NCI-H510A treated with DMSO at 0.1 percent for 48 hours (cell line): Measurements from ENCODE around the gene TLCD4.

Source experiments
- DNase-seq: peaks from one replicate; lab custom pipeline; 2025; lab: John Stamatoyannopoulos, UW

The TLCD4 gene

DNA sequence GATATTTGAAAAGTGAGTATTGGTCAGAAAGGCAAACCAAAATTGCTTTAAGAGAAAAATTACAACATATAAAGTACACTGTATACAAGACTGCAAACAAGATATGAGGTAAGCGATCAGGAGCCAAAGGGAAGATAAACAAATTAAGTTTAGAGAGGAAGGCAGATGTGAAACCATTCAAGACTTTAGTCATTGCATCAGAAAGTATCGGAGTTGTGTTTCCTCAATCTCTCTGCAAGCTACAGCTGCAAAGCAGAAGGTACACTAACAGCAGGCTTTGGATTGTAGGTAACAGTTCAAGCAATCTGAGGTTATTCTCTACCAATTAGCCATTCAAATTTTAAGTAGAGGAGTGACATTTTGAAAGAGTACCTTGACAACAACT is 21.3 kb upstream of the TLCD4 start:
- DNase-seq, result no peak

DNA sequence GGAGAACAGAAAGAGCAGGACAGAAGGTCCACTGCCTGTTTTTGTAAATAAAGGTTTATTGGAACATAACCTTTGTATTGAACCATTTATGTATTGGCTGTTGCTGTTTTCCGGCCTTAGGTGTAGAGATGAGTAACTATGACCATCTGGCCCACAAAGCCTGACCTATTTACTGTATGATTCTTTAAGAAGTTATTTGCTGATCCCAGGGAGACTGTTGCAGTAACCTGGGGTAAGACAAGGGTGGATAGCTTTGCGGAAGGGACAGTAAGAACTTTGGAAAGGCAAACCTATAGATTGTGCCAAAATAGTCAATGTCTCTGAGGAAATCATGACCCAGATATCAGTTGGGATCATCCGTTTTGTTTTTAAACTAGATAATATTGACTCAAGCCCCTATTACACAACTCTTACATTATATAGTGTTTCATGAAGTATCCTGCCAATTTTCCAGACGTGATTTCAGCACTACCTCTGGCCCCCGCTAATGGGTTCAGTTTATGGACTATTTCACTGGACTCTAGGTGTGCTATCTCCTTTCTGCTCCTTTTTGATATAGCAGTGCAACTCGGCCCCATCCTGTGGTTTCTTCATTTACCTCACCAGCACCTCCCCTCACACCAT is 20.8 kb upstream of the TLCD4 start:
- no peak for DNase-seq

DNA sequence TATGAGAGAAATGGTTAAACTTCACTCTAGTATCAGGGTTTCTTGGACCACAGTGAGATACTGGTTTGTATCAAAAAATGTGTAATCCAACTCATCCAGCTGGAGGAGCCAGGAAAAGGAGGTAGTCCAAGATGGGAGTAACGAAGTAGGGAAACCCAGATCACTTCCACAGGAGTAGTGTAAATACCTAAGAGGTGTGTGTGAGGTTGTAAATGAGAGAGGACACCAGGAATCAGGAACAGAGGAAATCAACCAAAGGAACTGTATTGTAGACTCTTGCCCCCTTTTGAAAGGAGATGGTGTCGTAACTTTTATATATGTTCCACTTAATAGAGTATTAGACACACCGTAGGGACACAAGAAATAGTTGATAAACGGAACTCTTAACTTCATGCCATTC is 19.7 kb upstream of the TLCD4 start:
- DNase-seq, result no peak

DNA sequence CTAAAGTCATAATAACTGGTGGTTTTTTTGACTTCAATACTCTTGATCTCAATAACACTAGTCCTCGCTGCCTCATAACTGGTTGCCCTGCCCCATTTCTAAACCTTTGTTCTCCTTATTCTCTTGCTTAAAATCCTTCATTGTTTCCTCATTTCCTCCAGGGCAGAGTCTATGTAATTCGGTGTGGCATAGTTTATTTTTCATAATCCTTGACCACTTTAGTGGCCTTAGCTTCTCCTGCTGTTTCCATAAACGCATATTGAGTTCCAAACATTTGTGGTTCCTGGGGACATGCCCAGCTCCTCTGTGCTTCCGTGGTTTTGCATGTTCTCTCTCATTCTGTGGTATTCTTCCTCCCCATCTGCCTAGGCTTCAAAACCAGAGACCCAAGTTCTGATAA is 19.0 kb upstream of the TLCD4 start:
- no peak for DNase-seq

DNA sequence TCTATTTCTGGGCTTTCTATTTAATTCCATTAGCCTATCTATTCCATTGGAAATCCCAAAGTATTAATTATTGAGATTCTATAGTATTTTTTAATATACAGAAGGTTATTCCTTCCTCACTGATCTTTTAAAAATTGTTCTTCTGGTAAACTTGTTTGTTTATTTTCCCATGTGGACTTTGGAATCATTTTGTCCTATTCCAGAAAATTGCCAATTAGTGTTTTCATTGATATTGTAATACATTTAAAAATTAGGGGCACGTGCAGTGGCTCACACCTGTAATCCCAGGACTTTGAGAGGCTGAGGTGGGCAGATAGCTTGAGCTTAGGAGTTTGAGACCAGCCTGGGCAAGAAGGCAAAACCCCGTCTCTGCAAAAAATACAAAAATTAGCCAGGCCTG is 8.4 kb upstream of the TLCD4 start:
- no peak for DNase-seq

DNA sequence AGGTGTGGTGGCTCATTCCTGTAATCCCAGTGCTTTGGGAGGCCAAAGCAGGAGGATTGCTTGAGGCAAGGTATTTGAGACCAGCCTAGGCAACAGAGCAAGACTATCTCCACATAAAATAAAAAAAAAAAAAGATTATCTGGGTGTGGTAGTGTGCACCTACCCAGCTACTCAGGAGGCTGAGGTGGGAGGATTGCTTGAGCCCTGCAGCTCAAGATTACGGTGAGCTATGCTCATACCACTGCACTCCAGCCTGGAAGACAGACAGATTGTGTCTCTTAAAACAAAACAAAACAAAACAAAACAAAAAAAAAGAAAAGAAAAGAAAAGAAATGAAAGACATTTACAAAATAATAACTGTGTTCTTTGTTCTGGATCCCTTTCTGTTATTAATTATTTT is 6.1 kb upstream of the TLCD4 start:
- no peak for DNase-seq

DNA sequence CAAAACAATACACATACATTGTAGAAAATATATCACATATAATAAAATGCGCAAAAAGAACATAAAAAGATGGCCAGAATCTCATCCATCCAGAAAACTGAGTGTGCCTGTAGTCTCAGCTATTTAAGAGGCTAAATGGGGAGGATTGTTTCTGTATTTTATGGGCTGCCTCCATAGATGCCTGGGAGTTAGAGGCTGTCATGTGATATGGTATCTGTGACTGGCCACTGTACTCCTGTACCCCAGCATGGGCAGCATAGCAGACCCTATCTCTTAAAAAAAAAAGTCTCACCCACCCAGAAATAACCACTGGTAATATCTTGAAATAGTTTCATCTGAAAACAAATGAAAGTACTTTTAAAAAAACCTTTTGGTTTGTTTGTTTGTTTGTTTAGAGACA is 3.5 kb upstream of the TLCD4 start:
- no peak for DNase-seq

DNA sequence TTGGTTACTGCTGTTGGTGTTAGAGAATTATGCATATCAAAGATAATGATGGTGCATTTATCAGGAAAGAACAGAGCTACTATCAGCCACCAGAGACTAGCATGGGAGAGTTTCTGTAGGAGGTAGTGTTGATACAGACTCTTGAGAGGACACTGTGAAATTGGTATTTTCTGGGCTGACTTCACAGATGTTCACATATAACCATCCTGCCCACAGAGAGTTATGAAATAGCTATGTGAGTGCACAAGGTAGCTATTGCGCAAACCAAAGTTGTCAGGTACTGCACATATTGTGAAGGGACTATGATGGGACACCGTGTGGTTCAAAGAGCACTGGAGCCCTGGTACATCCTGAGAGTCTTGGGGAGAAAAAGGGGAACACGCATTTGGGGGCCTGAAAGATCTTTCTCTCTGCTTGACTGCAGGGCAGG is 1.4 kb upstream of the TLCD4 start:
- no peak for DNase-seq

DNA sequence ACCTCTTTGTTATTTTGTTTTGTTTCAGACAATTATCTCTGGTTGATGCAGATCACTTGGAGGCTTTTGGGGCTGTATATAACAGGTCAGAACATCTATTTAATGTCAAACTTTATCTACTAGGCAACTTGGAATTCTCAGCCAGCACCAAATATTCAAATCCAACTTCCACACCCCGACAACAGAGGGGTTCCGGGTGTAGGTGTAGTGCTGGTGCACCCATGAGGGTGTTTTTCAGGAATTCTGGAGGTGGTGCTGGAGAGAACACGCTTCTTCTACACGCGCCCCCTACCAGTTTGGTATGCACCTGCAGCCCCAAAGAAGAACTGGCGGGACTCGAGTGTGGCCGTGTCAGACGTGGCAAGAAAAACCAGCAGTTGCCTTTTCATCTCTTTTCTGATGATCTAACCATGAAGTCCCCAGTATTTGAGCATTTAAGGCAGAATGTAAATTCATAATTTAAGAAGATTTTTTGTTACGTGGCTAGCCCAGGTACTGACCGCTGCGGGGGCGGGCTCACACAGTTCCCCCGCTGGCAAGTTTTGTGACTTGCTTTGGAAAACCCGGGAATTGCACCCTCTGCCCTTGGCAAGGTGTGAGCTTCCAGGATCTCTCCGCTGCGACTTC is 462 bp upstream of the TLCD4 start:
- peak; percentile 71 for DNase-seq

DNA sequence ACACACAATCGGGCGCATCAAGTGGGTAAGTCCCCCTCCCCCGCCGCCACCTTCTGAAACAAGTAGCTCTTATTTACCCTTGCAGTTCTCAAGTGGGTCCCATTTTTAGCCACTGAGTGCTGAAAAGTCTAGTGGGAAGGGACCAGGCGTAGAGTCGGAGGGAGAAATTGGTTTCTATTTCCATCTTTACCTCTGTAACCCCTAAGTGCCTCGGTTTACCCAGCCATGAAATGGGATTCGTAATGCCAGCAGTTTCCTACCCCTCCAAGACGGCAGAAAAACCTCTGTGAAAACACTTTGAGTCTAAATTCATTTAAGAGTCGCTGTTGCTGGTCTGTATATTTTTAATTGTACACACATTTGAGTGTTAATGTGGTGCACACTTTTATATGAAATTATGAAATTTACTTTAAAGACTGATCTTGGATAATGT is 928 bp downstream of the TLCD4 start:
- DNase-seq, result no peak

DNA sequence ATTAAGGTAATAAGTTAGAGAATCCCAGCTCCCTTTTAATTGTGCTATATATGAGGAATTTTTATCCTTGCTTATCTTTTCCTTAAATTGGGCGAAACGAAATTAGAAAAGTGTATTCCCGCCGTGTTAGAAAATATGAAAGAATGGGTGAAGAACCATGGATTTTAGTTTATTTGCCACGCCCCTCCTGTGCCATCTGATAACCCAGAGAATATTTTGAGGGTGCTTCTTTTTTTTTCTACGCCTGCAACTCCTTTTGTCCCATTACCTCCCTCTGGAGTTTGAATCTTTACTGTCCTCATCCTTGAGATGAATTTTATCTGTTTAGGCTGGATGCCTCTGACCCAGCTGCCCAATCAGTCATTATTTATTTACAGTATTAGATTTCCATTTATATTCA is 1.6 kb downstream of the TLCD4 start:
- no peak for DNase-seq

DNA sequence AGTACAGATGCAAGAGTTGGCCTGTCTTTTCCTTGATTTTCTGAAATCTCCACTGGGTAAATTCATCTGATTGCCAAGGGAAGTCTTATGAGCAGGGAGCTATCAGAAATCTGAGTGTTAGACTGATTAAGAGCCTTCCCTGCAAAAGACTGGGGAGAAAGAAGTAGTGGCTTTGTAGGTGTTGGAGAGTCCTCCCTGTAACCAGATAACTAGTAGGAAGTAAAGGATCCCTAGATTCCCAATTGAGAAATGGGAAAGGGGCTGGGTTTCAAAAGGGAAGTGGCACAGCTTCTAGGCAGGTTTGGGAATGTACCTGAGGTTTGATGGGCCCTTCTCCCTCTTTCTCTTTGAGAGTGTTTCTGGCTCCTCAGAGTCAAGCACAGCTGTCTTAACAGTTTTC is 2.1 kb downstream of the TLCD4 start:
- no peak for DNase-seq

DNA sequence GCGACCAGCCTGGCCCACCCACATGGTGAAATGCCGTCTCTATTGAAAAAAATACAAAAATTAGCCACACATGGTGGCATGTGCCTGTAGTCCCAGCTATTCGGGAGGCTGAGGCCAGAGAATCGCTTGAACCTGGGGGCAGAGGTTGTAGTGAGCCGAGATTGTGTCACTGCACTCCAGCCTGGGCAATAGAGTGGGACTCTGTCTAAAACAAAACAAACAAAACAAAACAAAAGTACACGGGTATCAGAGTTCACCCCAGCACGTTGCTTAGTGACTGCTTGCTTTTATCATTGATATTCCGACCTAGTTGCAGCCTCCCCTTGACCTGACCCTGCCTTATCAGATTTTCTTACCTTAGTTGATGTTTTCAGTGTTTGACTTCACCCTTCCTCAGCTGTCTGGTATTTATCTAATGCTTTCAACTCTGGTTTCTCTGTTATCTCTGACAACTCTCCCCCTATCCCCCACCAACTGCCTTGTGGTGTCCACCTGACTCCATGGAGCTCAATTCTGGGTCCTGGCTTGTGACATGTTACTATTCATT is 5.1 kb downstream of the TLCD4 start:
- no peak for DNase-seq

DNA sequence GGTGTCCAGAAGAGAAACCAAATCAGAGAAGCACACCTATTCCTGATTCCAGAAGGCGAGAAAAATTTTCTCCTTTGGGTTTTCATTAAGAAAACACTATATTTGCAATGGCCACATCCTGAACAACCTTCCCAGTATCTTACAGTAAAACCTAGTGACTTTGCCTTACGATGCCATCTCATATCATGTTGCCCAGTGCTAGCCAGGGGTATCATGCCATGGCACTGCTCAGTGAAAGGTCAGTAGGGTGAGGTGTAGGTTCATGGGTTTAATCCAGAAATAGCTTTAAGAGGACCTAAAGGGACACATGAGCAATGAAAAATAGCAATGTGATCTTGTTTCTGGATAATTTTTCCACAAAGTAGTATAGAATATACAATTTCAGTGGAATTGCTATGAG is 7.2 kb downstream of the TLCD4 start:
- no peak for DNase-seq

DNA sequence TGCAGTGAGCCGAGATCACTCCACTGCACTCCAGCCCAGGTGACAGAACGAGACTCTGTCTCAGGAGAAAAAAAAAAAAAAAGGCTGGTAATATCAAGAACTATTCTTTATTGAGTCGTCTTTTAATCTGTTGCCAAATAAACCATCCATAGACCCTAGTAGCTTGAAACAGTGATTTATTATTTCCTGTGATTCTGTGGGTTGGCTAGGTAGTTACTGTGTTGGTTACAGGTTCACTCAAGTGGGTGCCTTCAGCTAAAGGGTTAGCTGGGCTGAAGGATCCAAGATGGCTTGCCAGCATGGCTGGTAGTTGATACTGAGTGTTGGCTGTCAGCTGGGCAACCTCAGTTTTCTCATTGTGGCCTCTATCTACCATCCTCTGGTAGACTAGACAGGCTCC is 9.2 kb downstream of the TLCD4 start:
- no peak for DNase-seq

DNA sequence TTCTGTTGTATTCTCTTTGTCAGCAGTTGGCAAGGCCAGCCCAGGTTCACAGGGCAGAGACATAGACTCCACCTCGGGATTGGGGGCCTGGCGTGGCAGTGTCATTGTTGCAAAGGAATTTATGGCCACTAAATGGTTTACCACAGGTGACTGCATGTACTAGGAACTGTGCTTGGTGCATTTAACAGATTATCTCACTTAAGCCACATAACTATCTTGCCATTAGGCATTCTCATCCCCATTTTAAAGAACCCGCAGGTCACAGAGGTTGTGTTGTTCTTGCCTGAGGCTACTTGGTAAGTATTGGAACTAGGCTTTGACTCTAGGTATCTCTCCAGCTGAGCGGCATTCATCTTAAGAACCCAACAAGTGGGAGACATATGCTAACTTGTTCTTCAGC is 9.7 kb downstream of the TLCD4 start:
- DNase-seq, result no peak

DNA sequence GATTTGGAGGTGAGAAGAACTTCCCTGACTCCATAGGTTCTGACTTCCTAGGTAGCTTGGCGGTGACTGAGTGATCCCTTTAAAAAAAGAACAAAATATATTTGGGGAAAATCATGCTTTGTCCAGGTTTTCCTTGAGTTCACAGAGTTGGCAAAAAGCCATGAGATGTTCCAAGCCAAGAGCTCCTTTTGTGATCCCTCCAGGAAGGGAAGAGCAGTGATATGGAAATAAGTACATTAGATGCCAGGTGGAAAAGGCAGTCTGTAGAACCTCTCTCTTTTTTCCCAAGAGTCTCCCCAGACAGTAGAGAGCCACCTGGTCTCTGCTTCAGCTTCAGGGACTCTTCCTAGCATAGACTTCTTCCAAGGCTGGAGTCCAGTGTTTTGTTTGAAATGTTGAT is 10.2 kb downstream of the TLCD4 start:
- no peak for DNase-seq

DNA sequence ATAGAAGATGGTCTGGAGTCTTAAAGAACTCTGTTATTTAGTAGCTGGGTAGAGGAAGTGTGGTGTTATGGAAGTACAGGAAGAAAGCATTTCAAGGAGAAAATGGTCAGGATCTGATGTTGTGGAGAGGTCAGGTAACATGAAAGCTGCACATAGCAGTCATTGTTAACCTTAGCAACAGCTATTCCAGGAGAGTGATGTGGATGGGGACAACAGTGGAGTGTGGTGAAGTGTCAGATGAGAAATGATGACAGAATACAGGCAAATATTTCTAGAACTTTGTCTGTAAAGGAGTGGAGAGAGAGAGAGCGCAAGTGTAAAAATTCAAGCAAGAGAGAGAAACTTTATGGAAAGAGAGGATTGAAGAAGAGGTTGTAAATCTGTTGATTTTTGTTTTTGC is 15.6 kb downstream of the TLCD4 start:
- no peak for DNase-seq

DNA sequence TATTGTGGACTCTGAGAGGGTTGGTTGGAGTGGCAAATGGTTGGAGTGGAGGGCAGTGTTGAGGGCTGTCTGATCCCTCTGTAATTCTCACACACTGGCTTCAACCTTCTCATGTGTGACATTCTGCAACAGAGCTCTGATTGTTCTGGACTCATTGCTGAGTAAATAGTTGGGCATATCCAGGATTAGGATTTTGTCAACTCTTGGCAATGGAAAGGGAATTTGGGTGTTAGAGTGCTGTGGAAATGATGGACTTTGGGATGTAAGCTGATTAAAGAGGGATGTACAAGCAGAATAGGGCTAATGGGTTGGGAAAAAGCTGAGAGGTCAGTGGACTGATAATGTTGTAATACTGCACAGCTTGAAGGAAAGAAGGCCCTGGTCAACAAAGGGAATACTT is 16.5 kb downstream of the TLCD4 start:
- no peak for DNase-seq

DNA sequence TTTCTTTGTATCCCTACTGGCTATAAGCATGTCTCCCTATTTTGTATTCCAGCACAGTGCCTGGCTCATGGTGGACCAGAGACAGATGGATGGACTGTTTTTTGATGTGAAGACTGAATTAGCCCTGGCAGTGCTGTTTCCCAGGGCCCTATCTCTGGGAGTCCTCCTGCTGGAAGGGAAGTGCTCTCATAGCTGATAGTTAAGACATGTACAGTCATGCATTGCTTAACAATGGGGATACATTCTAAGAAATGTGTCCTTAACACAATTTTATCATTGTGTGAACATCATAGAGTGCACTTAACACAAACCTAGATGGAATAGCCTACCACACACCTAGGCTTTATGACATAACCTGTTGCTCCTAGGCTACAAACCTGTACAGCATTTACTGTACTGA is 21.1 kb downstream of the TLCD4 start:
- DNase-seq, result no peak

DNA sequence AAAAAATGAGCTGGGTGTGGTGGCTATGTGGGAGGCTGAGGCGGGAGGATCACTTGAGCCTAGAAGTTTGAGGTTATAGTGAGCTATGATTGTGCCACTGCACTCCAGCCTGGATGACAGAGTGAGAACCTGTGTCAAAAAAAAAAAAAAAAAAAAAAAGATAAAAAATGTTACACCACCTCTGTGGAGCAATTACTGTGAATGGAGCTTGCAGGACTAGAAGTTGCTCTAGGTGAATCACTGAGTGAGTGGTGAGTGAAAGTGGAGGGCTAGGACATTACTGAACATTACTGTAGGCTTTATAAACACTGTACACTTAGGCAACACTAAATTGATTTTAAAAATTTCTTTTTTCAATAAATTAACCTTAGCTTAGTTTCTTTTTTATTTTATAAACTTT is 21.9 kb downstream of the TLCD4 start:
- DNase-seq, result no peak

DNA sequence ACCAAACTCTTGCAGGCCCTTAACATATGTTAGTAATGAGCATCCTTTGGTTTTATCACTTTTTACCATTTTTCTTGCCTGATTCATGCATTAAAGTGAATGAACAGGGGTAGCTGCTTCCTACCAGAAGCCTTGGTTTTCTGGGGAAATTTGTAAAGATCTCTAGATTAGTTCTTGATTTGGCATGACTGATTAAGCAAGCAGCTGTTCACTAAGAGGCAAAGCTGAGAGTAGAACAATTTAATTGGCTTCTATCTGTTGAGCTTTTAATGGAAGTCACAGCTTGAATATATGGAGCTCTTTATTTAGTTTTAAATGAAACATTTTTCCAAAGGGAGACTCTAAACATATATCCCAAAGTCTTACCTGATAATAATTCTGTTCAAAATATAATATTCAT is 23.6 kb downstream of the TLCD4 start:
- no peak for DNase-seq

DNA sequence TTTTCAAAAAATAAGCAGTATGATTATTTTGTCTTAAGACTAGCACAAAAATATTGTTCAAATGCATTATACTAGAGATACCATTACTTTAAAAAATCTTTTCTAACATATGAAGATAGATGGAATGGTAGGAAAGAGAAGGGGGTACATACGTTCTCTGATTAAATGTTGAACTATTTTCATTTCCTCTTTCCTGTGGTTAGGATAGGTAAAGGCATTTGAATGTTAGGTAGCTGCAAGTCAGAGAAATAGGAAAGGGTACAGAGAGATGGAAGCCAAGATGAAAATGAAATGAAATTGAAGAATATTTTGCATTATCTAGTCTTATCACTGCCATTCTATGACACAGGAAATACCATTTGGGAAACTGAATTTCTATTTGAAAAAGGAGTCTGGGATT is 28.3 kb downstream of the TLCD4 start:
- no peak for DNase-seq

DNA sequence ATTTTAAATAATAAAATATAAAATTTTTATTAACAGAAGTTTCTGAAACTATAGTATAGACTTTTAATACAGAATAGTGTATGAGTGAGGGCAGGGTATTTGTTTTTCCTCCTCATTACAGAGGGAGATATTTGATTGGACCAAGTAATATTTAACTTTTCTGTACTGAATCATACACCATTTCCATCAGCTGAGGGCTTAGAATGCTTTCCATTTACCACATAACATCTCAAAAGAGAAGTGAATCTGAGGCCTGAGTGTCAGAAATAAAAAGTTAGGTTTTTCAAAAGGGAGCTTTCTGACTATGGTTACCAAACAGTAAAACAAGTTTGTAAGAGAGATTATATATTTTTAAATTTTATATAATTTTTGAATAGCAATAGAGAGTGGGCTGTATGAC is 29.5 kb downstream of the TLCD4 start:
- no peak for DNase-seq
